GM23338 (cell line): ENCODE measurements around the gene UGCG.

Source experiments
- CREB1 ChIP-seq: fragments of 250-450 bp; sonication (Bioruptor Pico); IDR thresholded peaks from 2 replicates; pipeline ENCODE4 v1.5.0; 2020; ENCODE audit warnings: low read depth, mild to moderate bottlenecking, moderate library complexity
- CTCF ChIP-seq, 2 experiments: fragments of 200-600 bp in 1 of 2; sonication (generic) in 1 of 2; conservative IDR thresholded peaks; 2 replicates each; pipeline versions ENCODE4 v1.5.1 to v1.6.1; 2016 to 2017; ENCODE audit warnings: antibody characterized with exemption in 2 of 2, low read depth in 2 of 2, mild to moderate bottlenecking in 2 of 2, moderate library complexity in 1 of 2
- ETS1 ChIP-seq: IDR thresholded peaks from 2 replicates; pipeline ENCODE4 v1.6.1; 2016; ENCODE audit warnings: antibody characterized with exemption
- EZH2 ChIP-seq: fragments of 200-600 bp; sonication (generic); IDR thresholded peaks from one replicate; pipeline ENCODE4 v1.8.0; 2017; ENCODE audit warnings: antibody characterized with exemption, mild to moderate bottlenecking, low read depth; ENCODE audit not compliant: unreplicated experiment
- JUNB ChIP-seq: IDR thresholded peaks from one replicate; pipeline ENCODE4 v1.6.1; 2016; ENCODE audit warnings: antibody characterized with exemption; ENCODE audit not compliant: unreplicated experiment
- NANOG ChIP-seq: IDR thresholded peaks from 2 replicates; pipeline ENCODE4 v1.6.1; 2016; ENCODE audit warnings: antibody characterized with exemption, borderline replicate concordance
- POLR2AphosphoS5 ChIP-seq: IDR thresholded peaks from 2 replicates; pipeline ENCODE4 v1.6.1; 2016; ENCODE audit warnings: antibody characterized with exemption, low read depth
- STAT1 ChIP-seq: IDR thresholded peaks from one replicate; pipeline ENCODE4 v1.6.1; 2016; ENCODE audit warnings: antibody characterized with exemption; ENCODE audit not compliant: unreplicated experiment
- TF ChIP-seq, protein P1 (sequence below): IDR thresholded peaks from one replicate; pipeline ENCODE4 v1.6.1; 2018; ENCODE audit warnings: antibody characterized with exemption; ENCODE audit not compliant: unreplicated experiment

DNA sequence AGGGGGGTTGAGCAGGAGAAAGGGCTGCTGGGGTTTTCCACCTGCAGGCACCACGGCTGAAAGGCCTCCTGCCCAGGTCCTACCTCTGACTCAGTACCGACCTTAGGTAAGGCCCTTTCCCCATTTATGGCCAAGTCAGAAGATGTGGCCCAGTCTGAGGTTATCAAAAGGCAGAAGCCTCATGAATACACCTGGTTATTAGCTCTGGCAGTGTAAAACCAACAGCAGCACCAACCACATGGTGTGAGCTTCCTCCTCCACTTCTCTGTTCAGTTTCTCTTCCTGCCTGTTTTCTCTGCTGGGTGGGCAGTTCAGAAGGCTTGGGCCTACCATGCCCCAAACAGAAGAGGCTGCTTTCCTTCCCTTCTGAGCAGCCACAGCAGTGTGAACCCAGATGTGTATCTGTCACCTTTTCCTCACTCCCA lies 86.9 kb downstream of the UGCG start:
- no peak for TF ChIP-seq CTCF (conservative IDR thresholded peaks at IDR 0.05; ENCODE audit: low read depth in 2 of 2)
- no peak for TF ChIP-seq JUNB
- TF ChIP-seq POLR2AphosphoS5, result no peak
- no peak for TF ChIP-seq NANOG
- TF ChIP-seq, protein P1, sequence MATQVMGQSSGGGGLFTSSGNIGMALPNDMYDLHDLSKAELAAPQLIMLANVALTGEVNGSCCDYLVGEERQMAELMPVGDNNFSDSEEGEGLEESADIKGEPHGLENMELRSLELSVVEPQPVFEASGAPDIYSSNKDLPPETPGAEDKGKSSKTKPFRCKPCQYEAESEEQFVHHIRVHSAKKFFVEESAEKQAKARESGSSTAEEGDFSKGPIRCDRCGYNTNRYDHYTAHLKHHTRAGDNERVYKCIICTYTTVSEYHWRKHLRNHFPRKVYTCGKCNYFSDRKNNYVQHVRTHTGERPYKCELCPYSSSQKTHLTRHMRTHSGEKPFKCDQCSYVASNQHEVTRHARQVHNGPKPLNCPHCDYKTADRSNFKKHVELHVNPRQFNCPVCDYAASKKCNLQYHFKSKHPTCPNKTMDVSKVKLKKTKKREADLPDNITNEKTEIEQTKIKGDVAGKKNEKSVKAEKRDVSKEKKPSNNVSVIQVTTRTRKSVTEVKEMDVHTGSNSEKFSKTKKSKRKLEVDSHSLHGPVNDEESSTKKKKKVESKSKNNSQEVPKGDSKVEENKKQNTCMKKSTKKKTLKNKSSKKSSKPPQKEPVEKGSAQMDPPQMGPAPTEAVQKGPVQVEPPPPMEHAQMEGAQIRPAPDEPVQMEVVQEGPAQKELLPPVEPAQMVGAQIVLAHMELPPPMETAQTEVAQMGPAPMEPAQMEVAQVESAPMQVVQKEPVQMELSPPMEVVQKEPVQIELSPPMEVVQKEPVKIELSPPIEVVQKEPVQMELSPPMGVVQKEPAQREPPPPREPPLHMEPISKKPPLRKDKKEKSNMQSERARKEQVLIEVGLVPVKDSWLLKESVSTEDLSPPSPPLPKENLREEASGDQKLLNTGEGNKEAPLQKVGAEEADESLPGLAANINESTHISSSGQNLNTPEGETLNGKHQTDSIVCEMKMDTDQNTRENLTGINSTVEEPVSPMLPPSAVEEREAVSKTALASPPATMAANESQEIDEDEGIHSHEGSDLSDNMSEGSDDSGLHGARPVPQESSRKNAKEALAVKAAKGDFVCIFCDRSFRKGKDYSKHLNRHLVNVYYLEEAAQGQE, result no peak
- no peak for TF ChIP-seq CREB1 (CRISPR knock-in tag)
- no peak for TF ChIP-seq EZH2
- TF ChIP-seq ETS1, result no peak
- TF ChIP-seq STAT1, result no peak
